Activated T-cell treated with anti-CD3 and anti-CD28 coated beads, Interleukin-2, amount 50 U/mL, for 24 hours (primary cell): Measurements from ENCODE around the gene CAPRIN1.
A peak's percentile ranks its signal among the peaks of the same experiment; 100 is the strongest.
"Not testable (repeated sequence)": the region's sequence is repeated elsewhere in the genome, so short reads cannot be mapped to it uniquely, and the experiment has no call there.

Experiments used
- DNase-seq: peaks from one replicate; pipeline ENCODE4 v3.0.0-alpha.2; 2020
- H3K27ac Mint-ChIP-seq: 2 replicates; pipeline ENCODE4 v1.8.0; 2020; ENCODE audit warnings: mild to moderate bottlenecking, mixed read lengths
- H3K27me3 Mint-ChIP-seq: 2 replicates; pipeline ENCODE4 v1.8.0; 2020; ENCODE audit warnings: mixed read lengths
- H3K36me3 Mint-ChIP-seq: 2 replicates; pipeline ENCODE4 v1.8.0; 2020; ENCODE audit warnings: low read depth, mixed read lengths
- H3K4me1 Mint-ChIP-seq: 2 replicates; pipeline ENCODE4 v1.8.0; 2020; ENCODE audit warnings: low read depth, mixed read lengths
- H3K4me3 Mint-ChIP-seq: 2 replicates; pipeline ENCODE4 v1.8.0; 2020; ENCODE audit warnings: mild to moderate bottlenecking, moderate library complexity, mixed read lengths
- H3K9me3 Mint-ChIP-seq: 2 replicates; pipeline ENCODE4 v1.8.0; 2020; ENCODE audit warnings: mixed read lengths

The CAPRIN1 gene

GRCh38 chr11:34094900-34095299, 43.4 kb downstream of the CAPRIN1 start:
- Mint-ChIP-seq H3K36me3 (peaks cover 99% of the 10 kb centered on the region), H3K27ac (peak overlapping the region; percentile 68)
- not testable (repeated sequence) for H3K4me1 Mint-ChIP-seq, H3K27me3 Mint-ChIP-seq, H3K9me3 Mint-ChIP-seq, DNase-seq, H3K4me3 Mint-ChIP-seq

- no peak for DNase-seq
- peaks cover 8% of the 10 kb centered on the region for H3K4me1 Mint-ChIP-seq
- no peaks in the 10 kb centered on the region for H3K9me3 Mint-ChIP-seq
- no peaks in the 10 kb centered on the region for H3K27me3 Mint-ChIP-seq
- peaks cover 93% of the 10 kb centered on the region for H3K36me3 Mint-ChIP-seq
- no peak overlapping the region for H3K4me3 Mint-ChIP-seq
- H3K27ac Mint-ChIP-seq, result peak overlapping the region; percentile 7
Observed at GRCh38 chr11:34098813-34099212, 47.3 kb downstream of the CAPRIN1 start.

GRCh38 chr11:34104680-34105078, 53.1 kb downstream of the CAPRIN1 start:
- DNase-seq, result no peak
- Mint-ChIP-seq H3K27me3 (no peaks in the 10 kb centered on the region), H3K27ac (peak overlapping the region; percentile 98), H3K36me3 (peaks cover 84% of the 10 kb centered on the region), H3K4me3 (peak overlapping the region; percentile 95), H3K4me1 (peaks cover 58% of the 10 kb centered on the region), H3K9me3 (no peaks in the 10 kb centered on the region)

GRCh38 chr11:34105079-34105956, 53.8 kb downstream of the CAPRIN1 start, which contains the start of gene NAT10:
NAT10 (plus strand) TSS chr11:34105629; CDS start chr11:34108226, 2,597 bp downstream.
- Mint-ChIP-seq H3K27me3 (no peaks in the 10 kb centered on the region), H3K4me1 (peaks cover 62% of the 10 kb centered on the region), H3K4me3 (peak within 1 kb of the TSS; percentile 95), H3K27ac (peak within 1 kb of the TSS; percentile 98), H3K9me3 (no peaks in the 10 kb centered on the region), H3K36me3 (peaks cover 84% of the 10 kb centered on the region)
- DNase-seq, result peak; percentile 97

- Mint-ChIP-seq H3K4me1 (peaks cover 62% of the 10 kb centered on the region), H3K4me3 (peak overlapping the region; percentile 95), H3K9me3 (no peaks in the 10 kb centered on the region), H3K27ac (peak overlapping the region; percentile 98), H3K27me3 (no peaks in the 10 kb centered on the region), H3K36me3 (peaks cover 85% of the 10 kb centered on the region)
- DNase-seq, result no peak
Observed at GRCh38 chr11:34105957-34106504, 54.5 kb downstream of the CAPRIN1 start.

GRCh38 chr11:34111722-34112270, 60.3 kb downstream of the CAPRIN1 start:
- no peak for DNase-seq
- Mint-ChIP-seq H3K9me3 (no peaks in the 10 kb centered on the region), H3K36me3 (peaks cover 97% of the 10 kb centered on the region)

GRCh38 chr11:34114014-34114413, 62.5 kb downstream of the CAPRIN1 start:
- no peak for DNase-seq
- H3K27ac Mint-ChIP-seq, result no peak overlapping the region
- H3K4me1 Mint-ChIP-seq, result peaks cover 15% of the 10 kb centered on the region
- H3K9me3 Mint-ChIP-seq, result no peaks in the 10 kb centered on the region
- peaks cover 97% of the 10 kb centered on the region for H3K36me3 Mint-ChIP-seq
- no peak overlapping the region for H3K4me3 Mint-ChIP-seq
- no peaks in the 10 kb centered on the region for H3K27me3 Mint-ChIP-seq

More at GRCh38 chr11:34111722-34112270, 60.3 kb downstream of the CAPRIN1 start:
- no peaks in the 10 kb centered on the region for H3K27me3 Mint-ChIP-seq
- H3K4me1 Mint-ChIP-seq, result peaks cover 37% of the 10 kb centered on the region
- H3K27ac Mint-ChIP-seq, result no peak overlapping the region
- H3K4me3 Mint-ChIP-seq, result no peak overlapping the region

GRCh38 chr11:34114471-34114870, 62.9 kb downstream of the CAPRIN1 start:
- Mint-ChIP-seq H3K4me1 (peaks cover 10% of the 10 kb centered on the region), H3K27me3 (no peaks in the 10 kb centered on the region), H3K4me3 (no peak overlapping the region), H3K36me3 (peaks cover 97% of the 10 kb centered on the region), H3K27ac (no peak overlapping the region), H3K9me3 (no peaks in the 10 kb centered on the region)
- DNase-seq, result no peak

- DNase-seq, result no peak
- Mint-ChIP-seq H3K4me3 (no peak overlapping the region), H3K4me1 (no peaks in the 10 kb centered on the region), H3K36me3 (peaks cover 95% of the 10 kb centered on the region), H3K27me3 (no peaks in the 10 kb centered on the region), H3K9me3 (no peaks in the 10 kb centered on the region), H3K27ac (no peak overlapping the region)
Observed at GRCh38 chr11:34120651-34121050, 69.1 kb downstream of the CAPRIN1 start.

- no peaks in the 10 kb centered on the region for H3K4me1 Mint-ChIP-seq
- peaks cover 95% of the 10 kb centered on the region for H3K36me3 Mint-ChIP-seq
- no peak overlapping the region for H3K4me3 Mint-ChIP-seq
- H3K27ac Mint-ChIP-seq, result peak overlapping the region; percentile 6
- H3K9me3 Mint-ChIP-seq, result no peaks in the 10 kb centered on the region
- H3K27me3 Mint-ChIP-seq, result no peaks in the 10 kb centered on the region
- no peak for DNase-seq
Observed at GRCh38 chr11:34124885-34125668, 73.5 kb downstream of the CAPRIN1 start.

GRCh38 chr11:34126959-34127848, 75.7 kb downstream of the CAPRIN1 start:
- peaks cover 97% of the 10 kb centered on the region for H3K36me3 Mint-ChIP-seq

GRCh38 chr11:34128824-34129223, 77.3 kb downstream of the CAPRIN1 start:
- H3K27me3 Mint-ChIP-seq, result no peaks in the 10 kb centered on the region
- no peaks in the 10 kb centered on the region for H3K9me3 Mint-ChIP-seq
- no peak for DNase-seq
- peaks cover 97% of the 10 kb centered on the region for H3K36me3 Mint-ChIP-seq
- H3K4me3 Mint-ChIP-seq, result no peak overlapping the region
- no peaks in the 10 kb centered on the region for H3K4me1 Mint-ChIP-seq
- no peak overlapping the region for H3K27ac Mint-ChIP-seq

More at GRCh38 chr11:34126959-34127848, 75.7 kb downstream of the CAPRIN1 start:
- Mint-ChIP-seq H3K4me3 (no peak overlapping the region), H3K4me1 (no peaks in the 10 kb centered on the region), H3K27me3 (no peaks in the 10 kb centered on the region), H3K27ac (no peak overlapping the region), H3K9me3 (no peaks in the 10 kb centered on the region)
- no peak for DNase-seq

- Mint-ChIP-seq H3K4me1 (peaks cover 14% of the 10 kb centered on the region), H3K27ac (no peak overlapping the region), H3K9me3 (no peaks in the 10 kb centered on the region), H3K36me3 (peaks cover 97% of the 10 kb centered on the region), H3K27me3 (no peaks in the 10 kb centered on the region), H3K4me3 (no peak overlapping the region)
- DNase-seq, result no peak
Observed at GRCh38 chr11:34132261-34132965, 80.9 kb downstream of the CAPRIN1 start.
